ENCODE data around the gene OSBPL10. TPM values are rescaled to one million over a fixed set of nuclear protein-coding genes. Genes with fewer than 3 reads are reported as not detected.

OSBPL10 gene
- total and polyA plus RNA-seq, 8 donors: 26.6 to 42.6 (median 38.6) TPM

DNA sequence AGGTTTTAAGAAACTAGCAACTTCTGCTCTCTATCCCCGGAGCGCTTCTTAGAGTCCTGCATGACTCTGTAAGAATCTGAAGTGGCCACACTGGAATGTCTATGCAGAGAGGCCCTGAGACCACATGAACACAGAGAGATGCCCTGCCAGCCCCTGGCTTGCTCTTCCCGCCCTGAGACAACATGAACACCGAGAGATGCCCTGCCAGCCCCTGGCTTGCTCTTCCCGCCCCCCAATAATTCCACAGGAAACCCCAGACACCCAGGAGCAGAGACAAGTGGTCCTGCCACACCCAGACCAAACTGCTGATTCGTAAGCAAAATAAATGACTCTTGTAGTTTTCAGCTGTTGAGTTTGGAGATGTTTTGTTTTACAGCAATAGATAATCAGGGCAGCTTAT, 166.1 kb downstream of the OSBPL10 start:
- Histone ChIP-seq H3K27ac (no peak overlapping the region), H3K9me3 (no peaks in the 10 kb centered on the region), H3K4me1 (no peaks in the 10 kb centered on the region), H3K4me3 (no peak overlapping the region), H3K36me3 (no peaks in the 10 kb centered on the region), H3K27me3 (no peaks in the 10 kb centered on the region)
- no peak for ATAC-seq
- DNase-seq: no peak
- intact Hi-C loops (cut with DNase I): no loop called here
- no peak for TF ChIP-seq CTCF (IDR thresholded peaks at IDR 0.05)

DNA sequence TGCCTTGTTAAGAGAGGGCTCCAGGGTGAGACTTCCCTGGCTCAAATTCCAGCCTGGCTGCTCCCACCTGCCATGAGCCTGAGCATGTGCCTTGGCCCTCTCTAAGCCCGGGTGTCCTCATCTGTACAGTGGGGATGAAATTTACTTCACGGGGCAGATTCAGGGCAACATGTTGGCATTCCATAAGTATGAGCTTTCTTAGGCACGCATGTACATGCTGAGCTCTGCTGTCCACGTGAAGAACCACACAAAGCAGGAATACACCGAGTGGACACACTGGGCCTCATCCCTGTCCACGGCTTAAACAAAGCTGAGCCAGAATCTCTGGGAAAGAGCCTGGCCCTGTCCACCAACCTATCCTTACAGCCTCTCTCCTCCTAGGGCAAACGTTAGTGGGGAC, 167.4 kb downstream of the OSBPL10 start:
- no peak overlapping the region for H3K27ac ChIP-seq
- ATAC-seq: no peak
- DNase-seq: no peak
- intact Hi-C loops (cut with DNase I): no loop called here
- no peaks in the 10 kb centered on the region for H3K9me3 ChIP-seq
- H3K36me3 ChIP-seq: no peaks in the 10 kb centered on the region
- no peak for TF ChIP-seq CTCF (IDR thresholded peaks at IDR 0.05)
- H3K27me3 ChIP-seq: no peaks in the 10 kb centered on the region
- no peak overlapping the region for H3K4me3 ChIP-seq
- no peaks in the 10 kb centered on the region for H3K4me1 ChIP-seq

- Histone ChIP-seq H3K36me3 (no peaks in the 10 kb centered on the region), H3K27me3 (no peaks in the 10 kb centered on the region), H3K9me3 (no peaks in the 10 kb centered on the region), H3K27ac (no peak overlapping the region), H3K4me1 (no peaks in the 10 kb centered on the region), H3K4me3 (no peak overlapping the region)
- no peak for TF ChIP-seq CTCF (IDR thresholded peaks at IDR 0.05)
- DNase-seq (no peak), ATAC-seq (no peak)
- intact Hi-C loops (cut with DNase I): no loop called here
Measured at GRCh38 chr3:31813197-31813596, 167.9 kb downstream of the OSBPL10 start.

GRCh38 chr3:31810991-31811433, 170.1 kb downstream of the OSBPL10 start:
- Histone ChIP-seq H3K27me3 (no peaks in the 10 kb centered on the region), H3K9me3 (no peaks in the 10 kb centered on the region), H3K36me3 (no peaks in the 10 kb centered on the region), H3K4me3 (no peak overlapping the region), H3K27ac (no peak overlapping the region), H3K4me1 (no peaks in the 10 kb centered on the region)
- TF ChIP-seq CTCF (IDR thresholded peaks at IDR 0.05): no peak
- intact Hi-C loops (cut with DNase I): no loop called here
- DNase-seq (no peak), ATAC-seq (no peak)

DNA sequence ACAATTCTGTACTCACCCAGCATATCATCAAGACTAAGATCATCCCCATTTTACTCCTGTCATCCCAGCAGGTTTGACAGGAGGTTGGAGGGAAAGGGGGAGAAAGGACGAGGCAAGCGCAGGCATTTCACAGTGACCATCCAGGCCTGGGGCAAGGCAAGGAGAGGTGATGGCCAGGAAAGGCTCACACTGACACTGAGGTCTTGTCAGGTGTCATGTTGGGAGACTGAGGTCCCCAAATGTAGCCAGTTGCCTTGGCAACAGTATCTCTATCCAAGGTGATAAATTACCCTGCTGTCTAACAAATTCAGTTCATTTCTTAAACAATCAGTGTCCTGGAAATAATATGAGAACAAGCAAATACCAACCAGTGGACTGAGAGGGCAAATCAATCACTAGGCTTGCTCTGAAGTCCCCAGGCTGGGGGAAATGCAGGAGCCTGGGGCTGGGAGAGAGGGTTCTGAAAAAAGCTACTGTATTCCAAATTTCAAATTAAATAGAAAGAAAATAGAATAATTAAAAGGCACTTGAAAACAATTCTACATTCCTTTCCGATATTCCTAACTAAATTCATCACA, 172.8 kb downstream of the OSBPL10 start:
- no peak for ATAC-seq
- H3K4me1 ChIP-seq: no peaks in the 10 kb centered on the region
- no peaks in the 10 kb centered on the region for H3K9me3 ChIP-seq
- no peak for TF ChIP-seq CTCF (IDR thresholded peaks at IDR 0.05)
- H3K27me3 ChIP-seq: no peaks in the 10 kb centered on the region
- intact Hi-C loops (cut with DNase I): no loop called here
- H3K36me3 ChIP-seq: no peaks in the 10 kb centered on the region
- H3K27ac ChIP-seq: no peak overlapping the region
- H3K4me3 ChIP-seq: no peak overlapping the region
- DNase-seq: no peak
